Caco-2 (cell line): ENCODE data around the gene KCNQ1OT1. TPM values are rescaled to one million over a fixed set of nuclear protein-coding genes. Genes with fewer than 3 reads are reported as not detected.

Source experiments
- BruUV-seq: library from RNA; stranded (reverse); fragments of 400-500 nt; replicated peaks from 2 replicates; lab custom pipeline; 2021; lab: Mats Ljungman, UMichigan
- CTCF ChIA-PET: fragments of 300-600 bp; sonication (Branson Sonifier 250); formaldehyde crosslinking; loops from one replicate; lab custom pipeline; 2022; ENCODE audit warnings: antibody characterized with exemption; lab: Charles Lee
- POLR2A ChIA-PET: fragments of 300-600 bp; sonication (Branson Sonifier 250); formaldehyde crosslinking; loops from one replicate; lab custom pipeline; 2022; ENCODE audit warnings: antibody characterized with exemption; lab: Charles Lee
- DNase-seq, 2 experiments: peaks; one replicate each; pipeline versions ENCODE4 v3.0.0 to v3.0.0-alpha.2; 2020 to 2022
- H3K27me3 ChIP-seq: replicated peaks from 2 replicates; pipeline ENCODE4 v1.6.0; 2011; ENCODE audit warnings: low read length; ENCODE audit not compliant: control insufficient read depth, insufficient read depth
- H3K36me3 ChIP-seq: 2 replicates; pipeline ENCODE4 v1.5.1; 2011; ENCODE audit warnings: low read length; ENCODE audit not compliant: control insufficient read depth, insufficient read depth
- H3K4me1 ChIP-seq: fragments of 250-450 bp; sonication (Bioruptor Pico); 2 replicates; pipeline ENCODE4 v1.5.1; 2020; ENCODE audit warnings: mild to moderate bottlenecking
- H3K4me3 ChIP-seq: 2 replicates; pipeline ENCODE4 v1.5.1; 2011; ENCODE audit warnings: low read depth, mild to moderate bottlenecking, control low read depth, low read length
- H3K9me3 ChIP-seq: fragments of 250-450 bp; sonication (Bioruptor Pico); 2 replicates; pipeline ENCODE4 v1.5.1; 2020; ENCODE audit warnings: mild to moderate bottlenecking, moderate library complexity
- H3K27ac Mint-ChIP-seq: one replicate; pipeline ENCODE4 v1.8.0; 2022; ENCODE audit warnings: mixed read lengths; ENCODE audit not compliant: unreplicated experiment
- H3K27me3 Mint-ChIP-seq: one replicate; pipeline ENCODE4 v1.8.0; 2022; ENCODE audit warnings: mixed read lengths; ENCODE audit not compliant: insufficient read depth, unreplicated experiment
- H3K36me3 Mint-ChIP-seq: one replicate; pipeline ENCODE4 v1.8.0; 2022; ENCODE audit warnings: mild to moderate bottlenecking, mixed read lengths; ENCODE audit not compliant: insufficient read depth, unreplicated experiment
- H3K4me1 Mint-ChIP-seq: one replicate; pipeline ENCODE4 v1.8.0; 2022; ENCODE audit warnings: low read depth, mixed read lengths; ENCODE audit not compliant: unreplicated experiment
- H3K4me3 Mint-ChIP-seq: one replicate; pipeline ENCODE4 v1.8.0; 2022; ENCODE audit warnings: mild to moderate bottlenecking, moderate library complexity, mixed read lengths; ENCODE audit not compliant: unreplicated experiment
- H3K9me3 Mint-ChIP-seq: one replicate; pipeline ENCODE4 v1.8.0; 2022; ENCODE audit warnings: mixed read lengths; ENCODE audit not compliant: unreplicated experiment
- CTCF ChIP-seq, 2 experiments: fragments of 200-600 bp in 1 of 2; IDR thresholded peaks; 1 replicate in 1 of 2; 2 replicates in 1 of 2; pipeline versions ENCODE4 v1.5.1 to v1.8.0; 2011 to 2022; ENCODE audit warnings: antibody characterized with exemption in 1 of 2, control low read depth in 1 of 2, inconsistent platforms in 1 of 2, low read depth in 1 of 2, low read length in 1 of 2, mild to moderate bottlenecking in 1 of 2, moderate library complexity in 1 of 2; ENCODE audit not compliant: insufficient read depth in 1 of 2, severe bottlenecking in 1 of 2, unreplicated experiment in 1 of 2
- intact Hi-C: fragments of 100-400 bp; cut with micrococcal nuclease; formaldehyde crosslinking; loops from one replicate; pipeline ENCODE4 v1.10.0; 2022; ENCODE audit not compliant: unreplicated experiment
- total RNA-seq: library from RNA; stranded (reverse); gene quantifications from 2 replicates; pipeline ENCODE4 v1.2.3, GENCODE V29; 2022

KCNQ1OT1 gene
- total RNA-seq, 1 experiment from 2014 or later: 7.5 TPM

- Mint-ChIP-seq H3K4me1 (no peaks in the 10 kb centered on the region), H3K36me3 (peaks cover 71% of the 10 kb centered on the region), H3K9me3 (peaks cover 26% of the 10 kb centered on the region), H3K27me3 (no peaks in the 10 kb centered on the region), H3K4me3 (no peak overlapping the region), H3K27ac (no peak overlapping the region)
- CTCF ChIA-PET: no interaction called here
- no peak for TF ChIP-seq CTCF (IDR thresholded peaks at IDR 0.05; ENCODE audit: insufficient read depth in 1 of 2, low read depth in 1 of 2, low read length in 1 of 2, severe bottlenecking in 1 of 2, unreplicated experiment in 1 of 2)
- BruUV-seq: no TSS peak
- no peak overlapping the region for H3K4me3 ChIP-seq
- H3K4me1 ChIP-seq: no peaks in the 10 kb centered on the region
- no peak for DNase-seq
- no peaks in the 10 kb centered on the region for H3K27me3 ChIP-seq
- peaks cover 48% of the 10 kb centered on the region for H3K9me3 ChIP-seq
- POLR2A ChIA-PET: no interaction called here
- peaks cover 15% of the 10 kb centered on the region for H3K36me3 ChIP-seq
- intact Hi-C loops: no loop called here
Measured at GRCh38 chr11:2663506-2663905, 36.3 kb downstream of the KCNQ1OT1 start.

GRCh38 chr11:2662430-2663299, 37.1 kb downstream of the KCNQ1OT1 start:
- Histone ChIP-seq H3K27me3 (no peaks in the 10 kb centered on the region), H3K36me3 (peaks cover 11% of the 10 kb centered on the region), H3K4me3 (no peak overlapping the region), H3K9me3 (peaks cover 56% of the 10 kb centered on the region), H3K4me1 (no peaks in the 10 kb centered on the region)
- H3K27ac Mint-ChIP-seq: no peak overlapping the region
- peaks cover 67% of the 10 kb centered on the region for H3K36me3 Mint-ChIP-seq
- ChIA-PET POLR2A (no interaction called here), CTCF (no interaction called here)
- H3K4me1 Mint-ChIP-seq: no peaks in the 10 kb centered on the region
- no peak overlapping the region for H3K4me3 Mint-ChIP-seq
- no peak for DNase-seq
- peaks cover 35% of the 10 kb centered on the region for H3K9me3 Mint-ChIP-seq
- BruUV-seq: no TSS peak
- H3K27me3 Mint-ChIP-seq: no peaks in the 10 kb centered on the region
- intact Hi-C loops: no loop called here
- no peak for TF ChIP-seq CTCF (IDR thresholded peaks at IDR 0.05; ENCODE audit: insufficient read depth in 1 of 2, low read depth in 1 of 2, low read length in 1 of 2, severe bottlenecking in 1 of 2, unreplicated experiment in 1 of 2)

- Mint-ChIP-seq H3K4me3 (no peak overlapping the region), H3K27me3 (no peaks in the 10 kb centered on the region), H3K27ac (no peak overlapping the region), H3K9me3 (peaks cover 42% of the 10 kb centered on the region), H3K4me1 (no peaks in the 10 kb centered on the region), H3K36me3 (peaks cover 70% of the 10 kb centered on the region)
- no peak for DNase-seq
- POLR2A ChIA-PET: no interaction called here
- H3K4me3 ChIP-seq: no peak overlapping the region
- no peaks in the 10 kb centered on the region for H3K27me3 ChIP-seq
- no TSS peak for BruUV-seq
- H3K9me3 ChIP-seq: peaks cover 62% of the 10 kb centered on the region
- peaks cover 10% of the 10 kb centered on the region for H3K36me3 ChIP-seq
- intact Hi-C loops: no loop called here
- no peak for TF ChIP-seq CTCF (IDR thresholded peaks at IDR 0.05; ENCODE audit: insufficient read depth in 1 of 2, low read depth in 1 of 2, low read length in 1 of 2, severe bottlenecking in 1 of 2, unreplicated experiment in 1 of 2)
- no peaks in the 10 kb centered on the region for H3K4me1 ChIP-seq
- CTCF ChIA-PET: no interaction called here
Measured at GRCh38 chr11:2662024-2662312, 37.8 kb downstream of the KCNQ1OT1 start.
